Tibial artery (tissue), 4 donors: ENCODE measurements around the gene INAFM1.

Experiments used
- DNase-seq, 2 donors: peaks; one replicate each; pipeline ENCODE4 v3.0.0-alpha.2; 2019
- H3K27ac ChIP-seq, 2 donors: fragments of 200-600 bp; sonication (generic) in 1 of 2; 1 replicate in 1 of 2; 2 replicates in 1 of 2; pipeline ENCODE4 v1.5.1; 2018 to 2019; ENCODE audit warnings: mild to moderate bottlenecking in 1 of 2
- H3K27me3 ChIP-seq, 2 donors: fragments of 200-600 bp; sonication (generic) in 1 of 2; one replicate each; pipeline versions ENCODE4 v1.5.1 to v1.6.0; 2016 to 2019
- H3K36me3 ChIP-seq, 3 donors: fragments of 200-600 bp; sonication (generic) in 2 of 3; one replicate each; pipeline ENCODE4 v1.5.1; 2016 to 2019; ENCODE audit warnings: mild to moderate bottlenecking in 2 of 3
- H3K4me1 ChIP-seq, 4 donors: fragments of 200-600 bp; sonication (generic) in 2 of 4; 1 replicate in 3 of 4; 2 replicates in 1 of 4; pipeline ENCODE4 v1.5.1; 2016 to 2019
- H3K4me3 ChIP-seq, 2 donors: fragments of 200-600 bp; sonication (generic) in 1 of 2; 1 replicate in 1 of 2; 2 replicates in 1 of 2; pipeline ENCODE4 v1.5.1; 2018 to 2019; ENCODE audit warnings: mild to moderate bottlenecking in 2 of 2
- H3K9me3 ChIP-seq, 3 donors: fragments of 200-600 bp; sonication (generic) in 1 of 3; one replicate each; pipeline ENCODE4 v1.5.1; 2016 to 2019
- CTCF ChIP-seq, 2 experiments: fragments of 200-600 bp in 1 of 2; fragments of 450-650 bp in 1 of 2; IDR thresholded peaks; one replicate each; pipeline ENCODE4 v1.5.1; 2017 to 2019; ENCODE audit warnings: antibody characterized with exemption in 2 of 2, mild to moderate bottlenecking in 1 of 2, moderate library complexity in 1 of 2
- intact Hi-C: fragments of 100-400 bp; cut with DNase I; formaldehyde crosslinking; loops from one replicate; pipeline ENCODE4 v1.15.0; 2023; ENCODE audit warnings: low total_unique reads

INAFM1 gene

GRCh38 chr19:47270408-47270807 is 4.3 kb upstream of the INAFM1 start:
- no peak for DNase-seq
- Histone ChIP-seq H3K27ac (no peak overlapping the region), H3K9me3 (no peaks in the 10 kb centered on the region), H3K36me3 (peaks cover 41 to 64% (median 52%) of the 10 kb centered on the region in 3 donors), H3K4me1 (peaks cover 0 to 20% (median 11%) of the 10 kb centered on the region in 4 donors), H3K4me3 (no peak overlapping the region), H3K27me3 (no peaks in the 10 kb centered on the region)
- intact Hi-C loops, result no loop called here
- no peak for TF ChIP-seq CTCF (IDR thresholded peaks at IDR 0.05)

- intact Hi-C loops, result loop anchor here (2.0 kb wide), 1 partner anchor 13 kb away; no protein-coding TSS in a partner anchor
- no peaks in the 10 kb centered on the region for H3K27me3 ChIP-seq
- no peaks in the 10 kb centered on the region for H3K9me3 ChIP-seq
- peaks cover 28 to 51% (median 40%) of the 10 kb centered on the region in 3 donors for H3K36me3 ChIP-seq
- no peak for DNase-seq
- H3K27ac ChIP-seq, result peak overlapping the region; percentile 41 to 99
- TF ChIP-seq CTCF (IDR thresholded peaks at IDR 0.05), result no peak
- H3K4me1 ChIP-seq, result peaks cover 0 to 32% (median 25%) of the 10 kb centered on the region in 4 donors
- no peak overlapping the region for H3K4me3 ChIP-seq
Observed at GRCh38 chr19:47271949-47272348, 2.7 kb upstream of the INAFM1 start.

DNA sequence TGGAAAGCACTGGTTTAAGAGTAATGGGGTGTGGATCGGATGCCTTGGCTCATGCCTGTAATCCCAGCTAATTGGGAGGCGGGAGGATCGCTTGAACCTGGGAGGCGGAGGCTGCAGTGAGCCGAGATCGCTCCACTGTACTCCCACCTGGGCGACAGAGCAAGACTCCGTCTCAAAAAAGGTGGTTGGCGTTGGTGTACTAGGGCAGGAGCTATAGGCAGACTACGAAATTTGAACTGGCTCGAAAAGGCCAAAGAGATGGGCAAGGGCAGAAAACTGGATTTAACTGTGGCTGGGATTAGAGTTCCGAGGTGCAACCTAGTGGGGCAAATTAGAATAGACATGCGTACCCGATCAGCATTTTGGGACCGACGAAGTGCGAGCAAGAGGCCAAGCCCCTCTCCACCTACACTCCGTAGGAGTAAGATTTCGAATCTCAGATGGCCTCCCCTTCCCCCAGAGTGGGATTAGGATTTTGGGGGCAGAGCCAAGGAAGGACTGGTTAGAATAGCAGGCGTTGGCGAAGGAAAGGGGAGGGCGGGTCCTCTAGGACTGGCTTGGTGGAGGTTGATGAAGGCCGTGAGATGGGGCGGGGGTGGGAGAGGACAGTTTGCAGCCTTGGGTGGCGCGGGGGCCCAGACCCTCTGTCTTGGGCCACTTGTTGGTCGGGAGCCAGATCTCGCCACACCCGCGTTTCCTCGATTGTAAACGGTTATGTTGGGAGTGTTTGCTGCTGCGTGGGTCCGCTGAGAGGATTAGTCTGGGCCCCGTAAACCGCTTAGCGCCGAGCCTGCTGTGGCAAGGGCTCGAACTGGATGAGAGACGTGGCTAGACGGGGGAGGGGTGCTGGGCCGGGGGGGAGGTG is 2.0 kb upstream of the INAFM1 start:
- peak overlapping the region; percentile 99 for H3K27ac ChIP-seq
- H3K9me3 ChIP-seq, result no peaks in the 10 kb centered on the region
- peak in 1 of 2 donors; percentile 65 for DNase-seq
- H3K36me3 ChIP-seq, result peaks cover 20 to 43% (median 32%) of the 10 kb centered on the region in 3 donors
- peak overlapping the region; percentile 76 to 98 for H3K4me3 ChIP-seq
- H3K4me1 ChIP-seq, result peaks cover 0 to 39% (median 31%) of the 10 kb centered on the region in 4 donors
- H3K27me3 ChIP-seq, result no peaks in the 10 kb centered on the region
- TF ChIP-seq CTCF (IDR thresholded peaks at IDR 0.05), result no peak
- intact Hi-C loops, result loop anchor here (2.0 kb wide), 1 partner anchor 14 kb away; no protein-coding TSS in a partner anchor

- intact Hi-C loops, result loop anchor here (2.0 kb wide), 1 partner anchor 15 kb away; no protein-coding TSS in a partner anchor
- Histone ChIP-seq H3K27ac (peak overlapping the region; percentile 99), H3K4me1 (peaks cover 0 to 46% (median 36%) of the 10 kb centered on the region in 4 donors), H3K36me3 (peaks cover 12 to 35% (median 24%) of the 10 kb centered on the region in 3 donors), H3K9me3 (no peaks in the 10 kb centered on the region), H3K27me3 (no peaks in the 10 kb centered on the region), H3K4me3 (peak overlapping the region; percentile 76 to 98)
- DNase-seq, result peak; percentile 95 to 98
- TF ChIP-seq CTCF (IDR thresholded peaks at IDR 0.05), result peak in 1 of 2 experiments; percentile 11
Observed at GRCh38 chr19:47273313-47274070, 1.2 kb upstream of the INAFM1 start.

GRCh38 chr19:47274891-47275761 is 441 bp downstream of the INAFM1 start:
- Histone ChIP-seq H3K27ac (peak overlapping the region; percentile 89 to 99), H3K27me3 (no peaks in the 10 kb centered on the region), H3K4me3 (peak overlapping the region; percentile 76 to 98), H3K4me1 (peaks cover 0 to 62% (median 44%) of the 10 kb centered on the region in 4 donors), H3K36me3 (peaks cover 12 to 19% (median 19%) of the 10 kb centered on the region in 3 donors), H3K9me3 (no peaks in the 10 kb centered on the region)
- intact Hi-C loops, result no loop called here
- peak; percentile 48 to 80 for DNase-seq
- no peak for TF ChIP-seq CTCF (IDR thresholded peaks at IDR 0.05)
